HCT116 (cell line): ENCODE measurements around the gene MYOF.
"Not testable (repeated sequence)": the region's sequence is repeated elsewhere in the genome, so short reads cannot be mapped to it uniquely, and the experiment has no call there.

Experiments
- CBX3 ChIP-seq: IDR thresholded peaks from 2 replicates; pipeline ENCODE4 v1.6.1; 2012; ENCODE audit warnings: low read depth
- CEBPB ChIP-seq: IDR thresholded peaks from 2 replicates; pipeline ENCODE4 v1.6.1; 2012; ENCODE audit warnings: low read depth
- EZH2 ChIP-seq: fragments of 200-600 bp; sonication (generic); IDR thresholded peaks from 2 replicates; pipeline ENCODE4 v1.6.1; 2017; ENCODE audit warnings: antibody characterized with exemption, mixed run types
- EZH2phosphoT487 ChIP-seq: fragments of 200-600 bp; IDR thresholded peaks from 2 replicates; pipeline ENCODE4 v1.6.1; 2018; ENCODE audit warnings: antibody characterized with exemption, borderline replicate concordance
- JUND ChIP-seq: IDR thresholded peaks from 2 replicates; pipeline ENCODE4 v1.6.1; 2012
- POLR2AphosphoS5 ChIP-seq: IDR thresholded peaks from 2 replicates; pipeline ENCODE4 v1.6.1; 2011; ENCODE audit warnings: mild to moderate bottlenecking, low read depth, low read length, moderate library complexity
- RAD21 ChIP-seq: IDR thresholded peaks from 2 replicates; pipeline ENCODE4 v1.6.1; 2012; ENCODE audit warnings: low read depth, mild to moderate bottlenecking
- SIN3A ChIP-seq: IDR thresholded peaks from 2 replicates; pipeline ENCODE4 v1.6.1; 2012; ENCODE audit warnings: low read depth
- TCF7L2 ChIP-seq: IDR thresholded peaks from 2 replicates; pipeline ENCODE4 v1.7.0; 2011; ENCODE audit warnings: borderline replicate concordance, inconsistent platforms; ENCODE audit not compliant: insufficient read depth, insufficient read length; ENCODE audit errors: extremely low read depth
- TF ChIP-seq, protein P1 (sequence below), 3 experiments: fragments of 200-600 bp in 1 of 3; sonication (generic) in 1 of 3; IDR thresholded peaks in 2 of 3; conservative IDR thresholded peaks in 1 of 3; 2 replicates each; pipeline ENCODE4 v1.5.1; 2012 to 2017; ENCODE audit warnings: low read depth in 2 of 3, low read length in 2 of 3, antibody characterized with exemption in 1 of 3, borderline replicate concordance in 1 of 3, control low read depth in 1 of 3, mild to moderate bottlenecking in 1 of 3, mixed read lengths in 1 of 3, mixed run types in 1 of 3, moderate library complexity in 1 of 3; ENCODE audit not compliant: insufficient read depth in 1 of 3

DNA sequence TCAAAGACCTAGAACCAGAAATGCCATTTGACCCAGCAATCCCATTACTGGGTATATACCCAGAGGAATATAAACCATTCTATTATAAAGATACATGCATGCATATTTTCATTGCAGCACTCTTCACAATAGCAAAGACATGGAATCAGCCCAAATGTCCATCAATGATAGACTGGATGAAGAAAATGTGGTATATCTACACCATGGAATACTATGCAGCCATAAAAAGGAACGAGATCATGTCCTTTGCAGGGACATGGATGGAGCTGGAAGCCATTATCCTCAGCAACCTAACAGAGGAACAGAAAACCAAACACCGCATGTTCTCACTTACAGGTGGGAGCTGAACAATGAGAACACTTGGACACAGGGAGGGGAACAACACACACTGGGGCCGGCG is 123.7 kb downstream of the MYOF start:
- not testable (repeated sequence) for TF ChIP-seq RAD21, EZH2, EZH2phosphoT487, POLR2AphosphoS5, CEBPB, SIN3A, JUND, CBX3, TCF7L2
- TF ChIP-seq, protein P1, sequence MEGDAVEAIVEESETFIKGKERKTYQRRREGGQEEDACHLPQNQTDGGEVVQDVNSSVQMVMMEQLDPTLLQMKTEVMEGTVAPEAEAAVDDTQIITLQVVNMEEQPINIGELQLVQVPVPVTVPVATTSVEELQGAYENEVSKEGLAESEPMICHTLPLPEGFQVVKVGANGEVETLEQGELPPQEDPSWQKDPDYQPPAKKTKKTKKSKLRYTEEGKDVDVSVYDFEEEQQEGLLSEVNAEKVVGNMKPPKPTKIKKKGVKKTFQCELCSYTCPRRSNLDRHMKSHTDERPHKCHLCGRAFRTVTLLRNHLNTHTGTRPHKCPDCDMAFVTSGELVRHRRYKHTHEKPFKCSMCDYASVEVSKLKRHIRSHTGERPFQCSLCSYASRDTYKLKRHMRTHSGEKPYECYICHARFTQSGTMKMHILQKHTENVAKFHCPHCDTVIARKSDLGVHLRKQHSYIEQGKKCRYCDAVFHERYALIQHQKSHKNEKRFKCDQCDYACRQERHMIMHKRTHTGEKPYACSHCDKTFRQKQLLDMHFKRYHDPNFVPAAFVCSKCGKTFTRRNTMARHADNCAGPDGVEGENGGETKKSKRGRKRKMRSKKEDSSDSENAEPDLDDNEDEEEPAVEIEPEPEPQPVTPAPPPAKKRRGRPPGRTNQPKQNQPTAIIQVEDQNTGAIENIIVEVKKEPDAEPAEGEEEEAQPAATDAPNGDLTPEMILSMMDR (IDR thresholded peaks at IDR 0.05 in 2 of 3, conservative IDR thresholded peaks at IDR 0.05 in 1 of 3; ENCODE audit: borderline replicate concordance in 1 of 3, insufficient read depth in 1 of 3, low read depth in 2 of 3, low read length in 2 of 3) = not testable (repeated sequence)
